B cell (primary cell): ENCODE measurements around the gene VSIG10L. TPM values are rescaled to one million over a fixed set of nuclear protein-coding genes. Genes with fewer than 3 reads are reported as not detected.

Experiments
- ATAC-seq: fragments of 200-7000 bp; cut with Tn5 transposase; one replicate; pipeline ENCODE4 v1.10.0; 2021; ENCODE audit warnings: low read depth, mild to moderate bottlenecking, moderate number of reproducible peaks, moderate library complexity
- CTCF ChIA-PET: fragments of 350-600 bp; sonication (Branson Sonifier 250); formaldehyde crosslinking; loops from one replicate; lab custom pipeline; 2021; ENCODE audit warnings: antibody characterized with exemption, inconsistent platforms; lab: Charles Lee
- POLR2A ChIA-PET: fragments of 350-600 bp; sonication (Branson Sonifier 250); formaldehyde crosslinking; loops from one replicate; lab custom pipeline; 2021; ENCODE audit warnings: antibody characterized with exemption; lab: Charles Lee
- DNase-seq: peaks from one replicate; pipeline ENCODE4 v3.0.0; 2013
- H2AFZ ChIP-seq: 2 replicates; pipeline ENCODE4 v1.6.1; 2012; ENCODE audit warnings: mild to moderate bottlenecking, low read depth, low read length; ENCODE audit not compliant: insufficient read depth, poor library complexity, severe bottlenecking
- H3K27ac ChIP-seq, 2 donors: 1 replicate in 1 of 2; 2 replicates in 1 of 2; pipeline ENCODE4 v1.5.1; 2012 to 2013; ENCODE audit warnings: low read length in 2 of 2, mild to moderate bottlenecking in 2 of 2, moderate library complexity in 1 of 2
- H3K27me3 ChIP-seq, 4 experiments: fragments of 200-600 bp in 1 of 4; sonication (generic) in 1 of 4; replicated peaks in 1 of 4; 1 replicate in 2 of 4; 2 replicates in 2 of 4; pipeline versions ENCODE4 v1.6.1 to v1.7.0; 2013 to 2016; ENCODE audit warnings: low read length in 3 of 4, mild to moderate bottlenecking in 2 of 4, mixed read lengths in 1 of 4, moderate library complexity in 1 of 4; ENCODE audit not compliant: insufficient read depth in 4 of 4, control insufficient read depth in 3 of 4; ENCODE audit errors: control extremely low read depth in 1 of 4
- H3K36me3 ChIP-seq, 2 experiments: replicated peaks in 1 of 2; 1 replicate in 1 of 2; 2 replicates in 1 of 2; pipeline versions ENCODE4 v1.6.1 to v1.7.1; 2013; ENCODE audit warnings: low read length in 1 of 2; ENCODE audit not compliant: insufficient read depth in 2 of 2, control insufficient read depth in 1 of 2; ENCODE audit errors: control extremely low read depth in 1 of 2, extremely low read depth in 1 of 2
- H3K4me1 ChIP-seq, 2 donors: fragments of 200-600 bp in 1 of 2; sonication (generic) in 1 of 2; 1 replicate in 1 of 2; 2 replicates in 1 of 2; pipeline versions ENCODE4 v1.5.1 to v1.6.1; 2013 to 2017; ENCODE audit warnings: low read length in 2 of 2; ENCODE audit not compliant: control insufficient read depth in 2 of 2, insufficient read depth in 2 of 2
- H3K4me2 ChIP-seq: replicated peaks from 2 replicates; pipeline ENCODE3; 2012; ENCODE audit warnings: mild to moderate bottlenecking, low read depth, low read length; ENCODE audit not compliant: poor library complexity, severe bottlenecking
- H3K4me3 ChIP-seq, 5 experiments: fragments of 200-600 bp in 1 of 5; sonication (generic) in 1 of 5; 1 replicate in 3 of 5; 2 replicates in 2 of 5; pipeline versions ENCODE4 v1.5.1 to v1.7.0; 2011 to 2016; ENCODE audit warnings: low read length in 4 of 5, mild to moderate bottlenecking in 4 of 5, low read depth in 2 of 5, control low read depth in 1 of 5, moderate library complexity in 1 of 5; ENCODE audit not compliant: insufficient read depth in 1 of 5; ENCODE audit errors: control extremely low read depth in 1 of 5, extremely low read depth in 1 of 5
- H3K79me2 ChIP-seq: fragments of 200-600 bp; sonication (generic); one replicate; pipeline ENCODE4 v1.6.0; 2016; ENCODE audit warnings: low read length; ENCODE audit not compliant: control insufficient read depth, insufficient read depth
- H3K9ac ChIP-seq: fragments of 200-600 bp; sonication (generic); 2 replicates; pipeline ENCODE4 v1.6.1; 2017; ENCODE audit warnings: mild to moderate bottlenecking, low read length, moderate library complexity
- H3K9me3 ChIP-seq, 3 donors: one replicate each; pipeline versions ENCODE4 v1.6.1 to v1.7.1; 2013; ENCODE audit warnings: low read length in 2 of 3; ENCODE audit not compliant: control insufficient read depth in 2 of 3, insufficient read depth in 1 of 3; ENCODE audit errors: control extremely low read depth in 1 of 3
- H4K20me1 ChIP-seq: 2 replicates; pipeline ENCODE4 v1.6.0; 2012; ENCODE audit warnings: mild to moderate bottlenecking, low read length; ENCODE audit not compliant: insufficient read depth, control insufficient read depth, poor library complexity, severe bottlenecking
- H3K27ac Mint-ChIP-seq: one replicate; pipeline ENCODE4 v1.8.0; 2021; ENCODE audit warnings: mixed read lengths
- H3K27me3 Mint-ChIP-seq: one replicate; pipeline ENCODE4 v1.8.0; 2021; ENCODE audit warnings: mixed read lengths
- H3K4me1 Mint-ChIP-seq: one replicate; pipeline ENCODE4 v1.8.0; 2021; ENCODE audit warnings: mixed read lengths
- H3K4me3 Mint-ChIP-seq: one replicate; pipeline ENCODE4 v1.8.0; 2021; ENCODE audit warnings: mixed read lengths
- H3K9me3 Mint-ChIP-seq: one replicate; pipeline ENCODE4 v1.8.0; 2022; ENCODE audit warnings: mixed read lengths; ENCODE audit not compliant: insufficient read depth
- CTCF ChIP-seq: fragments of 200-600 bp; IDR thresholded peaks from one replicate; pipeline ENCODE4 v1.8.0; 2022; ENCODE audit warnings: antibody characterized with exemption, mild to moderate bottlenecking
- EZH2 ChIP-seq: IDR thresholded peaks from 2 replicates; pipeline ENCODE4 v1.6.1; 2012; ENCODE audit warnings: borderline replicate concordance, low read depth, mild to moderate bottlenecking, moderate library complexity, low read length; ENCODE audit not compliant: insufficient read depth, poor library complexity, severe bottlenecking
- WGBS: methylation state at CpG from one replicate; pipeline ENCODE4 v1.1.5; 2013; ENCODE audit warnings: missing lambda C conversion rate; ENCODE audit not compliant: insufficient coverage; 5-methylcytosine and 5-hydroxymethylcytosine counted together
- intact Hi-C: fragments of 100-400 bp; cut with micrococcal nuclease; formaldehyde crosslinking; loops from one replicate; pipeline ENCODE4 v1.10.0; 2022
- polyA plus RNA-seq: library from polyadenylated mRNA; depleted of rRNA; stranded (reverse); fragments of >200 nt; gene quantifications from 2 replicates; pipeline ENCODE4 v1.2.3, GENCODE V29; 2012
- total RNA-seq, 2 donors: library from RNA; stranded (reverse); fragments of 120-200 nt in 1 of 2; gene quantifications; 1 replicate in 1 of 2; 2 replicates in 1 of 2; pipeline versions ENCODE4 v1.2.3 to v1.2.4, GENCODE V29; 2013 to 2022

Gene VSIG10L
- total and polyA plus RNA-seq, 2 donors (not counting 1 experiment from before 2014, with no cell fraction given), result 1.3 to 1.7 TPM

- no peaks in the 10 kb centered on the region for H4K20me1 ChIP-seq
- DNase-seq, result peak; percentile 93
- ChIA-PET POLR2A (interaction anchor here (0.6 to 2.0 kb wide), 4 partner anchors 27 to 57 kb away, joined by 4 to 11 read pairs (median 8); no protein-coding TSS in a partner anchor), CTCF (interaction anchor here (0.8 to 7.0 kb wide), 19 partner anchors 18 to 439 kb away, joined by 3 to 70 read pairs (median 5); partner anchors contain the start of gene SIGLEC10)
- no peak for TF ChIP-seq EZH2
- TF ChIP-seq CTCF, result peak; percentile 87
- no peak overlapping the region for H3K27ac ChIP-seq
- H3K4me3 Mint-ChIP-seq, result peak overlapping the region; percentile 97
- H3K4me2 ChIP-seq, result peak overlapping the region; percentile 80
- peaks cover 36% of the 10 kb centered on the region for H3K4me1 Mint-ChIP-seq
- H3K4me1 ChIP-seq, result peaks cover 22 to 42% of the 10 kb centered on the region in 2 donors
- peaks cover 0 to 5% (median 0%) of the 10 kb centered on the region in 3 donors for H3K9me3 ChIP-seq
- H3K79me2 ChIP-seq, result no peaks in the 10 kb centered on the region
- H2AFZ ChIP-seq, result peak overlapping the region; percentile 77
- H3K4me3 ChIP-seq, result peak overlapping the region; percentile 11 to 77 (median 58)
- H3K36me3 ChIP-seq, result no peaks in the 10 kb centered on the region
- intact Hi-C loops, result loop anchor here (1.0 to 2.0 kb wide), 12 partner anchors 29 to 364 kb away; partner anchors contain the start of genes CTU1, SIGLEC10 and ZNF175
- H3K27me3 ChIP-seq, result no peaks in the 10 kb centered on the region
- H3K27ac Mint-ChIP-seq, result peak overlapping the region; percentile 80
- H3K9ac ChIP-seq, result peak overlapping the region; percentile 65
- H3K27me3 Mint-ChIP-seq, result no peaks in the 10 kb centered on the region
- under 1% methylated on average over 37 of the region's 43 CpGs for WGBS
- peak; percentile 60 for ATAC-seq
- H3K9me3 Mint-ChIP-seq, result no peaks in the 10 kb centered on the region
These were observed 3.2 kb downstream of the VSIG10L start for GRCh38 chr19:51338563-51339312.
